ENCODE data around the gene BAZ1A.
"Not testable (repeated sequence)": the region's sequence is repeated elsewhere in the genome, so short reads cannot be mapped to it uniquely, and the experiment has no call there.

DNA sequence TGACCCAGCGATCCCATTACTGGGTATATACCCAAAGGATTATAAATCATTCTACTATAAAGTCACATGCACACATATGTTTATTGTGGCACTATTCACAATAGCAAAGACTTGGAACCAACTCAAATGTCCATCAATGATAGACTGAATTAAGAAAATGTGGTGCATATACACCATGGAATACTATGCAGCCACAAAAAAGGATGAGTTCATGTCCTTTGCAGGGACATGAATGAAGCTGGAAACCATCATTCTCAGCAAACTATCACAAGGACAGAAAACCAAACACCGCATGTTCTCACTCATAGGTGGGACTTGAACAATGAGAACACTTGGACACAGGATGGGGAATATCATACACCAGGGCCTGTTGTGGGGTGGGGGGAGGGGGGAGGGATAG is 76.3 kb downstream of the BAZ1A start:
- TF ChIP-seq, protein P1, sequence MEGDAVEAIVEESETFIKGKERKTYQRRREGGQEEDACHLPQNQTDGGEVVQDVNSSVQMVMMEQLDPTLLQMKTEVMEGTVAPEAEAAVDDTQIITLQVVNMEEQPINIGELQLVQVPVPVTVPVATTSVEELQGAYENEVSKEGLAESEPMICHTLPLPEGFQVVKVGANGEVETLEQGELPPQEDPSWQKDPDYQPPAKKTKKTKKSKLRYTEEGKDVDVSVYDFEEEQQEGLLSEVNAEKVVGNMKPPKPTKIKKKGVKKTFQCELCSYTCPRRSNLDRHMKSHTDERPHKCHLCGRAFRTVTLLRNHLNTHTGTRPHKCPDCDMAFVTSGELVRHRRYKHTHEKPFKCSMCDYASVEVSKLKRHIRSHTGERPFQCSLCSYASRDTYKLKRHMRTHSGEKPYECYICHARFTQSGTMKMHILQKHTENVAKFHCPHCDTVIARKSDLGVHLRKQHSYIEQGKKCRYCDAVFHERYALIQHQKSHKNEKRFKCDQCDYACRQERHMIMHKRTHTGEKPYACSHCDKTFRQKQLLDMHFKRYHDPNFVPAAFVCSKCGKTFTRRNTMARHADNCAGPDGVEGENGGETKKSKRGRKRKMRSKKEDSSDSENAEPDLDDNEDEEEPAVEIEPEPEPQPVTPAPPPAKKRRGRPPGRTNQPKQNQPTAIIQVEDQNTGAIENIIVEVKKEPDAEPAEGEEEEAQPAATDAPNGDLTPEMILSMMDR (IDR thresholded peaks at IDR 0.05) = not testable (repeated sequence)
- TF ChIP-seq POLR2A (IDR thresholded peaks at IDR 0.05) = not testable (repeated sequence)

All from heart left ventricle (tissue), 13 donors.